Keratinocyte (primary cell): ENCODE results near the gene NUTM2F.

ENCODE experiments used
- CTCF ChIP-seq, 3 experiments: IDR thresholded peaks in 1 of 3; conservative IDR thresholded peaks in 1 of 3; optimal IDR thresholded peaks in 1 of 3; 2 replicates in 2 of 3; 3 replicates in 1 of 3; pipeline versions ENCODE3 to v1.5.1; 2011; ENCODE audit warnings: low read length in 3 of 3, mild to moderate bottlenecking in 3 of 3, moderate library complexity in 2 of 3, control low read depth in 1 of 3, inconsistent platforms in 1 of 3; ENCODE audit not compliant: insufficient read depth in 2 of 3; ENCODE audit errors: extremely low read depth in 1 of 3
- EZH2 ChIP-seq: IDR thresholded peaks from one replicate; pipeline ENCODE4 v1.6.1; 2012; ENCODE audit warnings: inconsistent platforms, mild to moderate bottlenecking, low read length, moderate library complexity

GRCh38 chr9:94269264-94269663 lies 59.2 kb downstream of the NUTM2F start:
- TF ChIP-seq CTCF (optimal IDR thresholded peaks at IDR 0.05 in 1 of 3, IDR thresholded peaks at IDR 0.05 in 1 of 3, conservative IDR thresholded peaks at IDR 0.05 in 1 of 3; ENCODE audit: extremely low read depth in 1 of 3, insufficient read depth in 2 of 3, low read length in 3 of 3), result no peak
- no peak for TF ChIP-seq EZH2
